Measurements from ENCODE around the gene CDKL2.
"Not testable (repeated sequence)": the region's sequence is repeated elsewhere in the genome, so short reads cannot be mapped to it uniquely, and the experiment has no call there.

CDKL2 gene

GRCh38 chr4:75666299-75666698, 36.0 kb upstream of the CDKL2 start:
- Histone ChIP-seq H3K36me3 (ENCODE audit: control insufficient read depth, insufficient read depth, low read length) (peaks cover 25% of the 10 kb centered on the region), H3K4me3 (ENCODE audit: extremely low read depth, insufficient read depth, low read length, poor library complexity, severe bottlenecking) (no peak overlapping the region), H3K4me1 (ENCODE audit: control insufficient read depth, insufficient read depth, low read length, poor library complexity, severe bottlenecking) (no peaks in the 10 kb centered on the region), H3K9me3 (ENCODE audit: control insufficient read depth, low read length) (no peaks in the 10 kb centered on the region), H3K27ac (ENCODE audit: low read depth, low read length, severe bottlenecking) (no peak overlapping the region)
- whole genome bisulfite sequencing, 2 experiments (ENCODE audit: insufficient coverage in 2 of 2): no CpG with 5 or more reads among the region's 4 CpGs

GRCh38 chr4:75664604-75665003, 34.3 kb upstream of the CDKL2 start:
- peaks cover 27% of the 10 kb centered on the region for H3K36me3 ChIP-seq (ENCODE audit: control insufficient read depth, insufficient read depth, low read length)
- WGBS, 2 experiments (ENCODE audit: insufficient coverage in 2 of 2): 90% methylated on average over 2 of the region's 3 CpGs; no CpG with 5 or more reads in 1 of the 2 experiments

GRCh38 chr4:75662626-75663025, 32.3 kb upstream of the CDKL2 start:
- Histone ChIP-seq H3K27ac (ENCODE audit: low read depth, low read length, severe bottlenecking) (no peak overlapping the region), H3K9me3 (ENCODE audit: control insufficient read depth, low read length) (no peaks in the 10 kb centered on the region), H3K4me1 (ENCODE audit: control insufficient read depth, insufficient read depth, low read length, poor library complexity, severe bottlenecking) (peaks cover 3% of the 10 kb centered on the region), H3K36me3 (ENCODE audit: control insufficient read depth, insufficient read depth, low read length) (peaks cover 37% of the 10 kb centered on the region), H3K4me3 (ENCODE audit: extremely low read depth, insufficient read depth, low read length, poor library complexity, severe bottlenecking) (no peak overlapping the region)
- WGBS, 2 experiments (ENCODE audit: insufficient coverage in 2 of 2): 97 to 100% methylated on average over 2 of the region's 2 CpGs

More at GRCh38 chr4:75664604-75665003, 34.3 kb upstream of the CDKL2 start:
- not testable (repeated sequence) for H3K4me3 ChIP-seq (ENCODE audit: extremely low read depth, insufficient read depth, low read length, poor library complexity, severe bottlenecking); H3K4me1 ChIP-seq (ENCODE audit: control insufficient read depth, insufficient read depth, low read length, poor library complexity, severe bottlenecking); H3K9me3 ChIP-seq (ENCODE audit: control insufficient read depth, low read length); H3K27ac ChIP-seq (ENCODE audit: low read depth, low read length, severe bottlenecking)

- Histone ChIP-seq H3K4me1 (ENCODE audit: control insufficient read depth, insufficient read depth, low read length, poor library complexity, severe bottlenecking) (peaks cover 3% of the 10 kb centered on the region), H3K27ac (ENCODE audit: low read depth, low read length, severe bottlenecking) (no peak overlapping the region), H3K9me3 (ENCODE audit: control insufficient read depth, low read length) (no peaks in the 10 kb centered on the region), H3K36me3 (ENCODE audit: control insufficient read depth, insufficient read depth, low read length) (peaks cover 54% of the 10 kb centered on the region), H3K4me3 (ENCODE audit: extremely low read depth, insufficient read depth, low read length, poor library complexity, severe bottlenecking) (no peak overlapping the region)
- WGBS, 2 experiments (ENCODE audit: insufficient coverage in 2 of 2): no CpG with 5 or more reads among the region's 2 CpGs
Observed at GRCh38 chr4:75660491-75660890, 30.2 kb upstream of the CDKL2 start.

GRCh38 chr4:75659512-75660031, 29.2 kb upstream of the CDKL2 start:
- no peaks in the 10 kb centered on the region for H3K9me3 ChIP-seq (ENCODE audit: control insufficient read depth, low read length)
- no peak overlapping the region for H3K4me3 ChIP-seq (ENCODE audit: extremely low read depth, insufficient read depth, low read length, poor library complexity, severe bottlenecking)
- no CpG with 5 or more reads among the region's 1 CpG for WGBS, 2 experiments (ENCODE audit: insufficient coverage in 2 of 2)
- H3K36me3 ChIP-seq (ENCODE audit: control insufficient read depth, insufficient read depth, low read length): peaks cover 60% of the 10 kb centered on the region
- peaks cover 3% of the 10 kb centered on the region for H3K4me1 ChIP-seq (ENCODE audit: control insufficient read depth, insufficient read depth, low read length, poor library complexity, severe bottlenecking)
- H3K27ac ChIP-seq (ENCODE audit: low read depth, low read length, severe bottlenecking): no peak overlapping the region

- Histone ChIP-seq H3K36me3 (ENCODE audit: control insufficient read depth, insufficient read depth, low read length) (peaks cover 67% of the 10 kb centered on the region), H3K9me3 (ENCODE audit: control insufficient read depth, low read length) (no peaks in the 10 kb centered on the region), H3K27ac (ENCODE audit: low read depth, low read length, severe bottlenecking) (no peak overlapping the region), H3K4me1 (ENCODE audit: control insufficient read depth, insufficient read depth, low read length, poor library complexity, severe bottlenecking) (peaks cover 3% of the 10 kb centered on the region), H3K4me3 (ENCODE audit: extremely low read depth, insufficient read depth, low read length, poor library complexity, severe bottlenecking) (no peak overlapping the region)
- WGBS, 2 experiments (ENCODE audit: insufficient coverage in 2 of 2): 93 to 100% methylated on average over 1 to 3 of the region's 4 CpGs
Observed at GRCh38 chr4:75658876-75659275, 28.5 kb upstream of the CDKL2 start.

- H3K4me3 ChIP-seq (ENCODE audit: extremely low read depth, insufficient read depth, low read length, poor library complexity, severe bottlenecking): no peak overlapping the region
- H3K36me3 ChIP-seq (ENCODE audit: control insufficient read depth, insufficient read depth, low read length): peaks cover 66% of the 10 kb centered on the region
- no peak overlapping the region for H3K27ac ChIP-seq (ENCODE audit: low read depth, low read length, severe bottlenecking)
- peaks cover 3% of the 10 kb centered on the region for H3K4me1 ChIP-seq (ENCODE audit: control insufficient read depth, insufficient read depth, low read length, poor library complexity, severe bottlenecking)
- no peaks in the 10 kb centered on the region for H3K9me3 ChIP-seq (ENCODE audit: control insufficient read depth, low read length)
- WGBS, 2 experiments (ENCODE audit: insufficient coverage in 2 of 2): 100% methylated on average over 1 of the region's 2 CpGs
Observed at GRCh38 chr4:75655562-75655961, 25.2 kb upstream of the CDKL2 start.

GRCh38 chr4:75654905-75655304, 24.6 kb upstream of the CDKL2 start:
- no CpG with 5 or more reads among the region's 1 CpG for WGBS, 2 experiments (ENCODE audit: insufficient coverage in 2 of 2)
- no peaks in the 10 kb centered on the region for H3K9me3 ChIP-seq (ENCODE audit: control insufficient read depth, low read length)
- no peaks in the 10 kb centered on the region for H3K4me1 ChIP-seq (ENCODE audit: control insufficient read depth, insufficient read depth, low read length, poor library complexity, severe bottlenecking)
- H3K36me3 ChIP-seq (ENCODE audit: control insufficient read depth, insufficient read depth, low read length): peaks cover 73% of the 10 kb centered on the region
- no peak overlapping the region for H3K27ac ChIP-seq (ENCODE audit: low read depth, low read length, severe bottlenecking)
- H3K4me3 ChIP-seq (ENCODE audit: extremely low read depth, insufficient read depth, low read length, poor library complexity, severe bottlenecking): no peak overlapping the region

GRCh38 chr4:75653845-75654503, 23.6 kb upstream of the CDKL2 start:
- Histone ChIP-seq H3K4me1 (ENCODE audit: control insufficient read depth, insufficient read depth, low read length, poor library complexity, severe bottlenecking) (no peaks in the 10 kb centered on the region), H3K4me3 (ENCODE audit: extremely low read depth, insufficient read depth, low read length, poor library complexity, severe bottlenecking) (no peak overlapping the region), H3K36me3 (ENCODE audit: control insufficient read depth, insufficient read depth, low read length) (peaks cover 82% of the 10 kb centered on the region), H3K27ac (ENCODE audit: low read depth, low read length, severe bottlenecking) (no peak overlapping the region), H3K9me3 (ENCODE audit: control insufficient read depth, low read length) (no peaks in the 10 kb centered on the region)
- no CpG with 5 or more reads among the region's 2 CpGs for WGBS, 2 experiments (ENCODE audit: insufficient coverage in 2 of 2)

GRCh38 chr4:75644095-75644494, 13.8 kb upstream of the CDKL2 start:
- H3K36me3 ChIP-seq (ENCODE audit: control insufficient read depth, insufficient read depth, low read length): peaks cover 65% of the 10 kb centered on the region
- H3K27ac ChIP-seq (ENCODE audit: low read depth, low read length, severe bottlenecking): no peak overlapping the region
- no peaks in the 10 kb centered on the region for H3K9me3 ChIP-seq (ENCODE audit: control insufficient read depth, low read length)
- H3K4me3 ChIP-seq (ENCODE audit: extremely low read depth, insufficient read depth, low read length, poor library complexity, severe bottlenecking): no peak overlapping the region
- H3K4me1 ChIP-seq (ENCODE audit: control insufficient read depth, insufficient read depth, low read length, poor library complexity, severe bottlenecking): no peaks in the 10 kb centered on the region
- WGBS, 2 experiments (ENCODE audit: insufficient coverage in 2 of 2): 87 to 94% methylated on average over 2 to 3 of the region's 4 CpGs

- 91 to 100% methylated on average over 2 to 3 of the region's 3 CpGs for WGBS, 2 experiments (ENCODE audit: insufficient coverage in 2 of 2)
- Histone ChIP-seq H3K27ac (ENCODE audit: low read depth, low read length, severe bottlenecking) (no peak overlapping the region), H3K4me1 (ENCODE audit: control insufficient read depth, insufficient read depth, low read length, poor library complexity, severe bottlenecking) (no peaks in the 10 kb centered on the region), H3K9me3 (ENCODE audit: control insufficient read depth, low read length) (no peaks in the 10 kb centered on the region), H3K36me3 (ENCODE audit: control insufficient read depth, insufficient read depth, low read length) (peaks cover 61% of the 10 kb centered on the region), H3K4me3 (ENCODE audit: extremely low read depth, insufficient read depth, low read length, poor library complexity, severe bottlenecking) (no peak overlapping the region)
Observed at GRCh38 chr4:75643651-75644050, 13.3 kb upstream of the CDKL2 start.
